Measurements from ENCODE around the gene PUS1. TPM values are rescaled to one million over a fixed set of nuclear protein-coding genes. Genes with fewer than 3 reads are reported as not detected.
A peak's percentile ranks its signal among the peaks of the same experiment; 100 is the strongest.

The PUS1 gene
- total and polyA plus RNA-seq, 2 of the 4 experiments (the other 2 are of a cell fraction), result 14.0 to 36.7 TPM

DNA sequence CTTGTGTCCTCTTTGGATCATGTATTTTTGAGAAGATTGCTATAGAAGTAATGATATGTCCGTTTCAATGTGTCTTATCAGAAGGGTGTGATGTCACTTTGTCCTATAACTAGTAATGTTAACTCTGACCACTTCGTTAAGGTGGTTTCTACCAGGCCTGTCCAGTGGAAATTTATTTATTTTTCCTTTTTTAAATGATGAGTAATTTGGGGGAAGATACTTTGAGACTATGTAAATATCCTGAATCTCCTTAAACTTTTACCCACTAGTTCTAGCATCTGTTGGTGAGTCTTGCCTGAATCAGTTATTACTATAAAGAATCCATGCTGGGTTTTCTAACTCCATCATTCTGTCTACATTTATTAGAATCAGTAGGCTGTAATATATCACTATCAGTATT, 36.0 kb downstream of the PUS1 start:
- ATAC-seq (ENCODE audit: low read depth), result peak; percentile 85
- POLR2A ChIA-PET (ENCODE audit: unreplicated experiment), result no interaction called here

More for the DNA sequence above, 36.0 kb downstream of the PUS1 start:
- H2BK120ac ChIP-seq (ENCODE audit: low read depth, low read length), result peak overlapping the region; percentile 16
- no peak for TF ChIP-seq RFX5 (IDR thresholded peaks at IDR 0.05; ENCODE audit: low read depth, low read length)
- TF ChIP-seq RAD21 (IDR thresholded peaks at IDR 0.05; ENCODE audit: low read length), result no peak
- TF ChIP-seq, protein P1, sequence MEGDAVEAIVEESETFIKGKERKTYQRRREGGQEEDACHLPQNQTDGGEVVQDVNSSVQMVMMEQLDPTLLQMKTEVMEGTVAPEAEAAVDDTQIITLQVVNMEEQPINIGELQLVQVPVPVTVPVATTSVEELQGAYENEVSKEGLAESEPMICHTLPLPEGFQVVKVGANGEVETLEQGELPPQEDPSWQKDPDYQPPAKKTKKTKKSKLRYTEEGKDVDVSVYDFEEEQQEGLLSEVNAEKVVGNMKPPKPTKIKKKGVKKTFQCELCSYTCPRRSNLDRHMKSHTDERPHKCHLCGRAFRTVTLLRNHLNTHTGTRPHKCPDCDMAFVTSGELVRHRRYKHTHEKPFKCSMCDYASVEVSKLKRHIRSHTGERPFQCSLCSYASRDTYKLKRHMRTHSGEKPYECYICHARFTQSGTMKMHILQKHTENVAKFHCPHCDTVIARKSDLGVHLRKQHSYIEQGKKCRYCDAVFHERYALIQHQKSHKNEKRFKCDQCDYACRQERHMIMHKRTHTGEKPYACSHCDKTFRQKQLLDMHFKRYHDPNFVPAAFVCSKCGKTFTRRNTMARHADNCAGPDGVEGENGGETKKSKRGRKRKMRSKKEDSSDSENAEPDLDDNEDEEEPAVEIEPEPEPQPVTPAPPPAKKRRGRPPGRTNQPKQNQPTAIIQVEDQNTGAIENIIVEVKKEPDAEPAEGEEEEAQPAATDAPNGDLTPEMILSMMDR (conservative IDR thresholded peaks at IDR 0.05; ENCODE audit: low read depth, low read length), result no peak
- no peak for TF ChIP-seq NFE2L2 (IDR thresholded peaks at IDR 0.05; ENCODE audit: low read depth, low read length)
- TF ChIP-seq, protein P2, sequence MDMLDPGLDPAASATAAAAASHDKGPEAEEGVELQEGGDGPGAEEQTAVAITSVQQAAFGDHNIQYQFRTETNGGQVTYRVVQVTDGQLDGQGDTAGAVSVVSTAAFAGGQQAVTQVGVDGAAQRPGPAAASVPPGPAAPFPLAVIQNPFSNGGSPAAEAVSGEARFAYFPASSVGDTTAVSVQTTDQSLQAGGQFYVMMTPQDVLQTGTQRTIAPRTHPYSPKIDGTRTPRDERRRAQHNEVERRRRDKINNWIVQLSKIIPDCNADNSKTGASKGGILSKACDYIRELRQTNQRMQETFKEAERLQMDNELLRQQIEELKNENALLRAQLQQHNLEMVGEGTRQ (IDR thresholded peaks at IDR 0.05; ENCODE audit: low read depth, low read length), result no peak
- TF ChIP-seq MAFK (IDR thresholded peaks at IDR 0.05; ENCODE audit: low read depth, low read length), result no peak
- TF ChIP-seq SMC3 (IDR thresholded peaks at IDR 0.05; ENCODE audit: low read depth, low read length), result no peak
- TF ChIP-seq MXI1 (IDR thresholded peaks at IDR 0.05; ENCODE audit: borderline replicate concordance, low read depth, low read length), result no peak
- TF ChIP-seq, protein P3, sequence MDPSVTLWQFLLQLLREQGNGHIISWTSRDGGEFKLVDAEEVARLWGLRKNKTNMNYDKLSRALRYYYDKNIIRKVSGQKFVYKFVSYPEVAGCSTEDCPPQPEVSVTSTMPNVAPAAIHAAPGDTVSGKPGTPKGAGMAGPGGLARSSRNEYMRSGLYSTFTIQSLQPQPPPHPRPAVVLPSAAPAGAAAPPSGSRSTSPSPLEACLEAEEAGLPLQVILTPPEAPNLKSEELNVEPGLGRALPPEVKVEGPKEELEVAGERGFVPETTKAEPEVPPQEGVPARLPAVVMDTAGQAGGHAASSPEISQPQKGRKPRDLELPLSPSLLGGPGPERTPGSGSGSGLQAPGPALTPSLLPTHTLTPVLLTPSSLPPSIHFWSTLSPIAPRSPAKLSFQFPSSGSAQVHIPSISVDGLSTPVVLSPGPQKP (IDR thresholded peaks at IDR 0.05; ENCODE audit: borderline replicate concordance, low read depth, low read length), result no peak
- no peak for TF ChIP-seq MAZ (IDR thresholded peaks at IDR 0.05; ENCODE audit: borderline replicate concordance, low read depth, low read length)
- no peak for TF ChIP-seq POLR2A (IDR thresholded peaks at IDR 0.05; ENCODE audit: low read depth, low read length)
- in situ Hi-C loops (cut with MboI; ENCODE audit: low sequenced_read_pairs) (no loop called here), intact Hi-C loops (cut with micrococcal nuclease) (no loop called here), dilution Hi-C loops (cut with HindIII; ENCODE audit: low sequenced_read_pairs, unreplicated experiment) (no loop called here)
- H4K8ac ChIP-seq (ENCODE audit: low read depth in 2 of 2, low read length in 2 of 2), result no peak overlapping the region
- no peak overlapping the region for H4K5ac ChIP-seq (ENCODE audit: low read depth, low read length)
- H2BK20ac ChIP-seq (ENCODE audit: low read depth, low read length), result no peak overlapping the region
- 0 out of 2 replicates have a peak overlapping the region, but pooled peaks have one; percentile 15 for H3K4ac ChIP-seq (ENCODE audit: low read depth, low read length)
- no peak overlapping the region for H3K18ac ChIP-seq (ENCODE audit: low read depth, low read length)
- H3K36me3 ChIP-seq (ENCODE audit: control insufficient read depth, insufficient read depth, low read length), result peaks cover 5% of the 10 kb centered on the region
- WGBS, 2 experiments (ENCODE audit: extremely low coverage in 2 of 2, insufficient read length in 1 of 2), result no CpG with 5 or more reads among the region's 2 CpGs
- no peak overlapping the region for H3K27ac ChIP-seq (ENCODE audit: insufficient read depth, low read length)
- no peak overlapping the region for H3K9ac ChIP-seq (ENCODE audit: low read depth, low read length)
- no peak overlapping the region for H2AK5ac ChIP-seq (ENCODE audit: low read depth, low read length)
- no peak overlapping the region for H3K14ac ChIP-seq (replicated peaks; ENCODE audit: low read depth, low read length)
- no peaks in the 10 kb centered on the region for H3K27me3 ChIP-seq (ENCODE audit: control insufficient read depth, insufficient read depth, low read length)
- H3K4me2 ChIP-seq (ENCODE audit: low read depth, low read length), result peak overlapping the region; percentile 59; the same call in 1 of the 2 replicates
- H4K20me1 ChIP-seq (ENCODE audit: insufficient read depth, low read length), result peaks cover 33% of the 10 kb centered on the region
- no peak overlapping the region for H2AK9ac ChIP-seq (replicated peaks; ENCODE audit: low read depth, low read length, poor library complexity)
- no TSS peak for BruUV-seq (replicated peaks)
- H3K9me1 ChIP-seq (ENCODE audit: insufficient read depth, low read length), result peaks cover 8% of the 10 kb centered on the region
- H4K91ac ChIP-seq (ENCODE audit: insufficient read depth, low read depth, low read length), result no peak overlapping the region
- peak; percentile 68 for DNase-seq
- no peak overlapping the region for H3K4me3 ChIP-seq (ENCODE audit: insufficient read depth, low read depth, low read length)
- no peaks in the 10 kb centered on the region for H3K9me3 ChIP-seq (ENCODE audit: control insufficient read depth, insufficient read depth, low read length)
- peak overlapping the region; percentile 51 for H2BK5ac ChIP-seq (ENCODE audit: low read depth, low read length, poor library complexity, severe bottlenecking)
- no peak overlapping the region for H3K23ac ChIP-seq (ENCODE audit: low read depth, low read length)
- peaks cover 8% of the 10 kb centered on the region for H3K4me1 ChIP-seq (ENCODE audit: control insufficient read depth, insufficient read depth, low read length)
- no peak overlapping the region for H2BK15ac ChIP-seq (ENCODE audit: low read depth, low read length)
- CTCF ChIA-PET, result no interaction called here
- H3K79me1 ChIP-seq (ENCODE audit: low read depth in 1 of 2, low read length in 2 of 2), result peaks cover 22 to 58% of the 10 kb centered on the region in 2 experiments
- no peak overlapping the region for H2AFZ ChIP-seq (replicated peaks; ENCODE audit: low read length, poor library complexity)
- no peak overlapping the region for H3K56ac ChIP-seq (ENCODE audit: extremely low read depth, insufficient read depth, low read length)

Measured in IMR-90 (cell line).